Upper lobe of right lung (tissue), 1 donor: ENCODE results near the gene MPRIP. TPM values are rescaled to one million over a fixed set of nuclear protein-coding genes. Genes with fewer than 3 reads are reported as not detected.
"Not testable (repeated sequence)": the region's sequence is repeated elsewhere in the genome, so short reads cannot be mapped to it uniquely, and the experiment has no call there.

ENCODE experiments used
- ATAC-seq: fragments of 200-7000 bp; cut with Tn5 transposase; one replicate; pipeline ENCODE4 v1.9.1; 2020; ENCODE audit warnings: mild to moderate bottlenecking, moderate library complexity
- DNase-seq: peaks from one replicate; pipeline ENCODE4 v3.0.0-alpha.2; 2020
- H3K27ac ChIP-seq: fragments of 200-600 bp; one replicate; pipeline ENCODE4 v1.8.0; 2022
- H3K27me3 ChIP-seq: fragments of 200-600 bp; one replicate; pipeline ENCODE4 v1.8.0; 2022; ENCODE audit warnings: mild to moderate bottlenecking
- H3K36me3 ChIP-seq: fragments of 200-600 bp; one replicate; pipeline ENCODE4 v1.8.0; 2022
- H3K4me1 ChIP-seq: fragments of 200-600 bp; one replicate; pipeline ENCODE4 v1.8.0; 2022
- H3K4me3 ChIP-seq: fragments of 200-600 bp; one replicate; pipeline ENCODE4 v1.8.0; 2022; ENCODE audit warnings: mild to moderate bottlenecking
- H3K9me3 ChIP-seq: fragments of 200-600 bp; one replicate; pipeline ENCODE4 v1.8.0; 2022
- CTCF ChIP-seq: fragments of 200-600 bp; IDR thresholded peaks from one replicate; pipeline ENCODE4 v1.8.0; 2022; ENCODE audit warnings: antibody characterized with exemption
- intact Hi-C: fragments of 100-400 bp; cut with DNase I; formaldehyde crosslinking; loops from one replicate; pipeline ENCODE4 v1.11.0; 2022
- total RNA-seq: library from RNA; stranded (reverse); fragmentation: NEBNext Ultra II Directional; extraction: Animal tissue kit (Norgen Biotek cat#: 25700); gene quantifications from one replicate; pipeline ENCODE4 v1.2.1, GENCODE V29; 2021
- donor health status: DM: no; HTN: yes; CAD: no; lungs with severe emphysema.

Gene MPRIP
- total RNA-seq, 1 donor from 2014 or later, result 333 TPM

DNA sequence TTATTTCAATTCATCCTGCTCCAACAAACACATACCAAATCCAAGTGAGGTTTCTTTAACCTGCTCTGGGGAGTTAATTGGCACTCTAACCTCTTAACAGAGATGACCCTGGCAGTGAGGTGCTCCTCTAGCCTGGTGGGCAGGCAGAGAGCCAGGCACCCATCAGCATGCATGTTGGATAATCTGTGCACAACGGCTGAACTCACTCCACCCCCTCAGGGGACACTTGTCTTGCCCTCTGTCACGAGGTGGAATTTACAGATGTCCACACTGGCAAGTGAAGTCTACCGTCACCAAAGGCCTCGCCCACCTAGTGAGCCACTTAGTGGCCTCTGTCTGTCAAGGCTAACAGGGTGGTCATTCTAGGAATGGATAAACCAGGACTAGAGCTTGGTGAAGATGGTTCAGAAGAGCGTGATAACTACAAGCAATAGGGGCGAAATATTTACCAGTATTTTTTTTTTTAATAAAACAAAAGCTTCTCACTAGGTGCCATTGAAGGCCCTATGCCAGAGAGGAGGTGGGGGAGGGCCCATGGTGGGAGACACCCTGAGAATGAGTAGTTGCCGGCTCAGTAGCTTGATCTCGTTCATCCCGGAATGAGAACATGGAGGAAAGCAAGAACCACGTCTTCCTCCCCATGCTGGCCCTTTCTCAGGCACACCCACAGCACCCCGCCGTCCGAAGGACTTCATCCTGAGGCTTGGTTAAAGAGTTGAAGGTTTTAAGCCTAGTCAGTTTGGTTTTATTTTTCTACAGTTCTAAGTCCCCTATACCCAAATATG is 138.7 kb downstream of the MPRIP start:
- Histone ChIP-seq H3K36me3 (peaks cover 88% of the 10 kb centered on the region), H3K9me3 (no peaks in the 10 kb centered on the region), H3K27ac (no peak overlapping the region), H3K4me1 (peaks cover 14% of the 10 kb centered on the region), H3K27me3 (no peaks in the 10 kb centered on the region), H3K4me3 (no peak overlapping the region)
- no peak for ATAC-seq
- intact Hi-C loops, result no loop called here
- TF ChIP-seq CTCF, result no peak
- no peak for DNase-seq

- ATAC-seq (no peak), DNase-seq (no peak)
- Histone ChIP-seq H3K36me3 (peaks cover 78% of the 10 kb centered on the region), H3K9me3 (no peaks in the 10 kb centered on the region), H3K4me3 (no peak overlapping the region), H3K4me1 (peaks cover 17% of the 10 kb centered on the region), H3K27me3 (no peaks in the 10 kb centered on the region), H3K27ac (peak overlapping the region; percentile 3)
- no peak for TF ChIP-seq CTCF
- intact Hi-C loops, result no loop called here
Measured at GRCh38 chr17:17181666-17182597, 139.7 kb downstream of the MPRIP start.

- no peak for TF ChIP-seq CTCF
- Histone ChIP-seq H3K9me3 (no peaks in the 10 kb centered on the region), H3K4me1 (peaks cover 18% of the 10 kb centered on the region), H3K27ac (no peak overlapping the region), H3K4me3 (no peak overlapping the region), H3K27me3 (no peaks in the 10 kb centered on the region), H3K36me3 (peaks cover 73% of the 10 kb centered on the region)
- ATAC-seq (no peak), DNase-seq (no peak)
- intact Hi-C loops, result no loop called here
Measured at GRCh38 chr17:17182598-17183136, 140.4 kb downstream of the MPRIP start.

DNA sequence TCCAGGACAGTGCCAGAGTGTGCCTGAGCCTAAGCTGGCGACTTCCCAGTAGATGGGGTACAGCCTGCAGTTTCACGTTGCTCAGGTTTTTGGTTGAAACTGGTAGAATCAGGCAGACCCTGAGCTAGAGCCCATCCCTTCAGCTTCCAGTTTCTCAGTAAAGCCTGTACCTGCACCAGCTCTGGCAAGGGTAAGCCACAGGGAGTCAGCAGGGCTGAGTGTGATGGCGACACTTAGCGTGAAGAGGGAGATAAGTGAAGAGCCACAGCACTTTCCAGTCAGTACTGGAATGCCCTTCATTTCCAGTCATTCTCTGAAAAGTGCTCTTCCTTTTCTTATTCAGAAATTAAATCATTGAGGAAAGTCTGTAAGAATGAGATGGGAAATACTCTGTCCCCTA is 141.5 kb downstream of the MPRIP start:
- Histone ChIP-seq H3K27me3 (no peaks in the 10 kb centered on the region), H3K4me1 (peaks cover 18% of the 10 kb centered on the region), H3K4me3 (no peak overlapping the region), H3K9me3 (no peaks in the 10 kb centered on the region), H3K36me3 (peaks cover 73% of the 10 kb centered on the region), H3K27ac (no peak overlapping the region)
- DNase-seq, result no peak
- intact Hi-C loops, result no loop called here
- TF ChIP-seq CTCF, result no peak
- peak; percentile 55 for ATAC-seq

DNA sequence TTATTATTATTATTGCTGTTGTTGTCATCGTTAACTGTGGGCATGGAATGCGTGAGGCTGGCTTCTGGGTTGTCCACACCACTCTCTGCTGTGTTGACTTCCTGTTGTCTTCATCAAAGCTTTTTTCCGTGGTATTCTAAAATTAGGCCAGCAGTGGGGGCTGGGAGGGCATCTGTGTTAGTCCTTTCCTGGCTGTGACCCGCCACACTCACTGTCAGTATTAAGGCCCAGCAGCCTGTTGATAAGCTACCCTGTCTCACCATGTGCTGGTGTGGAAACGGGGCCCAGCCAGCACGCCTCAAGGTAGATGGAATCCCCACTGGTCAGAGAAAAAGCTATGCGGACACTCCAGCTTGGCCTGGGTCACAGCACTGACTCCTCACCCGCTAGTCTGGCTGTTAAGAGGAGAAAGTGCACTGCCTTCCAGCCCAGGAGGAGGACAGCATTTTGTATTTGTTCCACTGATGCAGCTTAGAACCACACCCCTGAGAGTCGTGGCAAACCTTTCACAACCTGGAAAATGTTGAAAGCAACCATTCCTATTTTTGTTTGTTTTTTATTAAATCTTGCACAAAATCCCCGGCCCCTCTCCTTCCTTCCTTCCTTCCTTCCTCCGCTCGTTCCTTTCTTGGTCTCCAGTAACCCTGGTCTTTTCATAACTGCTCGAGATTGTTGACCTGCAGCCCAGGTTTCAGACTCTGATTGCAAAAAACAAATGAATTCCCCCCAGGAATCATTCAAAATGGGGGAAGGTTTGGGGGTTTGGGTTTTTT is 142.9 kb downstream of the MPRIP start:
- H3K4me1 ChIP-seq, result peaks cover 18% of the 10 kb centered on the region
- ATAC-seq, H3K9me3 ChIP-seq, H3K27me3 ChIP-seq, intact Hi-C loops, DNase-seq, H3K4me3 ChIP-seq: not testable (repeated sequence)
- H3K27ac ChIP-seq, result peak overlapping the region; percentile 36
- H3K36me3 ChIP-seq, result peaks cover 66% of the 10 kb centered on the region
